HFF-Myc (cell line): ENCODE data around the gene WRAP73.

ENCODE experiments used
- DNase-seq: peaks from one replicate; pipeline ENCODE4 v3.0.0-alpha.2; 2011; ENCODE audit warnings: low read depth; ENCODE audit errors: extremely low read depth
- H3K4me3 ChIP-seq: replicated peaks from 2 replicates; pipeline ENCODE4 v1.5.1; 2011; ENCODE audit warnings: low read depth, mild to moderate bottlenecking, control low read depth, low read length
- CTCF ChIP-seq: IDR thresholded peaks from 2 replicates; pipeline ENCODE4 v1.5.1; 2012; ENCODE audit warnings: mild to moderate bottlenecking, low read depth, low read length, control low read depth; ENCODE audit errors: missing control alignments

WRAP73 gene

GRCh38 chr1:3678361-3679097, 28.6 kb upstream of the WRAP73 start:
- TF ChIP-seq CTCF, result no peak
- H3K4me3 ChIP-seq, result no peak overlapping the region
- DNase-seq, result no peak

- H3K4me3 ChIP-seq, result no peak overlapping the region
- no peak for DNase-seq
- TF ChIP-seq CTCF, result no peak
Measured at GRCh38 chr1:3677484-3677883, 27.6 kb upstream of the WRAP73 start.

GRCh38 chr1:3676581-3677470, 26.9 kb upstream of the WRAP73 start:
- TF ChIP-seq CTCF, result no peak
- no peak overlapping the region for H3K4me3 ChIP-seq
- no peak for DNase-seq

- no peak for TF ChIP-seq CTCF
- no peak overlapping the region for H3K4me3 ChIP-seq
- DNase-seq, result no peak
Measured at GRCh38 chr1:3675436-3675835, 25.5 kb upstream of the WRAP73 start.

- no peak overlapping the region for H3K4me3 ChIP-seq
- DNase-seq, result no peak
- TF ChIP-seq CTCF, result no peak
Measured at GRCh38 chr1:3674100-3675094, 24.5 kb upstream of the WRAP73 start.

GRCh38 chr1:3673381-3674099, 23.6 kb upstream of the WRAP73 start:
- TF ChIP-seq CTCF, result no peak
- no peak for DNase-seq
- no peak overlapping the region for H3K4me3 ChIP-seq
